ENCODE measurements around the gene SLC26A9. TPM values are rescaled to one million over a fixed set of nuclear protein-coding genes. Genes with fewer than 3 reads are reported as not detected.

SLC26A9 gene
- total RNA-seq, 6 experiments from 2014 or later = 0.09 TPM; not detected in 5

GRCh38 chr1:205975387-205975998, 32.2 kb upstream of the SLC26A9 start:
- Histone ChIP-seq H3K9me3 (no peaks in the 10 kb centered on the region), H3K27ac (no peak overlapping the region), H3K4me1 (no peaks in the 10 kb centered on the region), H3K36me3 (no peaks in the 10 kb centered on the region), H3K27me3 (no peaks in the 10 kb centered on the region), H3K4me3 (no peak overlapping the region)
- intact Hi-C loops (cut with DNase I) = loop anchor here (5.0 kb wide), 2 partner anchors 48 to 178 kb away; no protein-coding TSS in a partner anchor
- TF ChIP-seq POLR2A (IDR thresholded peaks at IDR 0.05) (no peak), CTCF (IDR thresholded peaks at IDR 0.05) (no peak)
- WGBS (ENCODE audit: insufficient coverage, low coverage, low lambda C conversion rate, missing lambda C conversion rate) = 80% methylated on average over 1 of the region's 15 CpGs
- ATAC-seq (no peak), DNase-seq (no peak)

- no peaks in the 10 kb centered on the region for H3K9me3 ChIP-seq
- no peak for DNase-seq
- intact Hi-C loops (cut with DNase I) = loop anchor here (5.0 kb wide), 2 partner anchors 47 to 177 kb away; no protein-coding TSS in a partner anchor
- no peaks in the 10 kb centered on the region for H3K36me3 ChIP-seq
- no peak overlapping the region for H3K4me3 ChIP-seq
- no peaks in the 10 kb centered on the region for H3K4me1 ChIP-seq
- no peak overlapping the region for H3K27ac ChIP-seq
- TF ChIP-seq POLR2A (IDR thresholded peaks at IDR 0.05) = no peak
- no peak for ATAC-seq
- no peaks in the 10 kb centered on the region for H3K27me3 ChIP-seq
- 56% methylated on average over 3 of the region's 3 CpGs for WGBS (ENCODE audit: insufficient coverage, low coverage, low lambda C conversion rate, missing lambda C conversion rate)
These were observed 31.5 kb upstream of the SLC26A9 start for GRCh38 chr1:205974712-205975111.

GRCh38 chr1:205973377-205974232, 30.3 kb upstream of the SLC26A9 start:
- DNase-seq (no peak), ATAC-seq (no peak)
- Histone ChIP-seq H3K4me3 (no peak overlapping the region), H3K27ac (no peak overlapping the region), H3K4me1 (no peaks in the 10 kb centered on the region), H3K9me3 (no peaks in the 10 kb centered on the region), H3K27me3 (no peaks in the 10 kb centered on the region), H3K36me3 (no peaks in the 10 kb centered on the region)
- WGBS (ENCODE audit: insufficient coverage, low coverage, low lambda C conversion rate, missing lambda C conversion rate) = 90% methylated on average over 8 of the region's 8 CpGs
- no peak for TF ChIP-seq CTCF (IDR thresholded peaks at IDR 0.05)
- no peak for TF ChIP-seq POLR2A (IDR thresholded peaks at IDR 0.05)
- intact Hi-C loops (cut with DNase I) = no loop called here

GRCh38 chr1:205972491-205973168, 29.4 kb upstream of the SLC26A9 start:
- WGBS (ENCODE audit: insufficient coverage, low coverage, low lambda C conversion rate, missing lambda C conversion rate) = 77% methylated on average over 8 of the region's 11 CpGs
- no peaks in the 10 kb centered on the region for H3K36me3 ChIP-seq
- intact Hi-C loops (cut with DNase I) = no loop called here
- no peaks in the 10 kb centered on the region for H3K4me1 ChIP-seq
- H3K9me3 ChIP-seq = no peaks in the 10 kb centered on the region
- TF ChIP-seq CTCF (IDR thresholded peaks at IDR 0.05) = no peak
- TF ChIP-seq POLR2A (IDR thresholded peaks at IDR 0.05) = no peak
- H3K4me3 ChIP-seq = no peak overlapping the region
- H3K27me3 ChIP-seq = no peaks in the 10 kb centered on the region
- DNase-seq (no peak), ATAC-seq (no peak)
- H3K27ac ChIP-seq = no peak overlapping the region
